ENCODE results near the gene GRM7.

Gene GRM7

DNA sequence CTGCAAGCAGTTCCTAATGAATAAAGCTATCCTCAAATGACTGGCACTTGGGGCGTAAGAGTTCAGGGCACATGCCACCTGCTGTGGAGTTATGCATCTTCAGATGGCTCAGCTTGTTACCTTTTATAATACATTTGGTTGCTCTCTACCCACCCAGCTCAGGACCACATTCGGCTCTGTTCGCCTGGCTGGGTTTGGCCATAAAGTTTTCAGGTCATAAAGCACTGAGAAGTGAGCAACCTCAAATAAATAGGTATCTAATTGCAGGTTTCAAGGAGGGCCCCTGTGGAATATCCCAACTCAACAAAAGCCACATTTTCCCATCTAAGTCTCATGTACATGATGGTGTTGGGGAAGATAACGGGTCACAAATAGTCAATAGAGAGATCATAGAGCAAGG lies 727.3 kb downstream of the GRM7 start:
- H3K4me2 ChIP-seq (ENCODE audit: low read depth, low read length) = no peak overlapping the region
- no peak overlapping the region for H3K9ac ChIP-seq (ENCODE audit: low read length)
- H2AFZ ChIP-seq (ENCODE audit: low read length) = no peak overlapping the region
- H3K27me3 ChIP-seq (replicated peaks; ENCODE audit: insufficient read depth, low read length) = no peaks in the 10 kb centered on the region
- no peaks in the 10 kb centered on the region for H3K9me2 ChIP-seq (replicated peaks; ENCODE audit: insufficient read depth, low read length)
- no peaks in the 10 kb centered on the region for H3K36me3 ChIP-seq (replicated peaks; ENCODE audit: insufficient read depth, low read length)
- H3K4me1 ChIP-seq (ENCODE audit: low read length) = peaks cover 6% of the 10 kb centered on the region; the same call in 1 of the 2 replicates
- H4K20me1 ChIP-seq (ENCODE audit: insufficient read depth, low read length) = no peaks in the 10 kb centered on the region
- TF ChIP-seq EZH2 (optimal IDR thresholded peaks at IDR 0.05; ENCODE audit: low read depth, low read length) (no peak), EZH2phosphoT487 (IDR thresholded peaks at IDR 0.05; ENCODE audit: low read length) (no peak)
- TF ChIP-seq, protein P1, sequence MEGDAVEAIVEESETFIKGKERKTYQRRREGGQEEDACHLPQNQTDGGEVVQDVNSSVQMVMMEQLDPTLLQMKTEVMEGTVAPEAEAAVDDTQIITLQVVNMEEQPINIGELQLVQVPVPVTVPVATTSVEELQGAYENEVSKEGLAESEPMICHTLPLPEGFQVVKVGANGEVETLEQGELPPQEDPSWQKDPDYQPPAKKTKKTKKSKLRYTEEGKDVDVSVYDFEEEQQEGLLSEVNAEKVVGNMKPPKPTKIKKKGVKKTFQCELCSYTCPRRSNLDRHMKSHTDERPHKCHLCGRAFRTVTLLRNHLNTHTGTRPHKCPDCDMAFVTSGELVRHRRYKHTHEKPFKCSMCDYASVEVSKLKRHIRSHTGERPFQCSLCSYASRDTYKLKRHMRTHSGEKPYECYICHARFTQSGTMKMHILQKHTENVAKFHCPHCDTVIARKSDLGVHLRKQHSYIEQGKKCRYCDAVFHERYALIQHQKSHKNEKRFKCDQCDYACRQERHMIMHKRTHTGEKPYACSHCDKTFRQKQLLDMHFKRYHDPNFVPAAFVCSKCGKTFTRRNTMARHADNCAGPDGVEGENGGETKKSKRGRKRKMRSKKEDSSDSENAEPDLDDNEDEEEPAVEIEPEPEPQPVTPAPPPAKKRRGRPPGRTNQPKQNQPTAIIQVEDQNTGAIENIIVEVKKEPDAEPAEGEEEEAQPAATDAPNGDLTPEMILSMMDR (IDR thresholded peaks at IDR 0.05; ENCODE audit: low read length) = no peak
- DNase-seq = no peak
- H3K27ac ChIP-seq (ENCODE audit: low read length) = no peak overlapping the region
- H3F3A ChIP-seq (ENCODE audit: insufficient read depth, low read length) = no peaks in the 10 kb centered on the region
- no peak overlapping the region for H3K4me3 ChIP-seq (ENCODE audit: low read length)
- no peaks in the 10 kb centered on the region for H3K9me3 ChIP-seq (replicated peaks; ENCODE audit: insufficient read depth, low read length)
- no peaks in the 10 kb centered on the region for H3K79me2 ChIP-seq (ENCODE audit: low read length)

DNA sequence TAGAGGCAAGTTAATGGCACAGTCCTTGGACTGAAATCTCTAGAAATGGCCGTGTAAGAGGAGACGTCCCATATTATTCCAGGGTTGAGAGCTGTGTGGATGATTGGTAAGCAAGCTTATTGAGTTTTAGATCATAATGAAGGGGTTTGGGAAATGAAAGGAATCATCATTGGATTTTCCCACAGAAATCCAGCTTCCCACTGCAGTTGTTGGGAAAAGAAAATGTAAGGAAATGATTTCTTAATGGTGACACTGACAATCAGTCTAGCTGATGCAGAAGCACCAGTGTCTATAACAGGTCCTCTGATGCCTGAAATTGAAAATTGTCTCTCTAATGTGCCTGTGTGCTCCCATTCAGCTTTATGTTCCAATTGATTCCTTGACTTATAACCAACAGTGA lies 728.6 kb downstream of the GRM7 start:
- DNase-seq = no peak
- TF ChIP-seq, protein P1 (IDR thresholded peaks at IDR 0.05; ENCODE audit: low read length) = no peak
- TF ChIP-seq EZH2phosphoT487 (IDR thresholded peaks at IDR 0.05; ENCODE audit: low read length) (no peak), EZH2 (optimal IDR thresholded peaks at IDR 0.05; ENCODE audit: low read depth, low read length) (no peak)
- no peaks in the 10 kb centered on the region for H3F3A ChIP-seq (ENCODE audit: insufficient read depth, low read length)
- H3K27ac ChIP-seq (ENCODE audit: low read length) = no peak overlapping the region
- no peaks in the 10 kb centered on the region for H3K79me2 ChIP-seq (ENCODE audit: low read length)
- no peaks in the 10 kb centered on the region for H3K9me2 ChIP-seq (replicated peaks; ENCODE audit: insufficient read depth, low read length)
- no peaks in the 10 kb centered on the region for H3K27me3 ChIP-seq (replicated peaks; ENCODE audit: insufficient read depth, low read length)
- no peaks in the 10 kb centered on the region for H3K9me3 ChIP-seq (replicated peaks; ENCODE audit: insufficient read depth, low read length)
- H3K4me1 ChIP-seq (ENCODE audit: low read length) = peaks cover 6% of the 10 kb centered on the region; the same call in 1 of the 2 replicates
- H3K36me3 ChIP-seq (replicated peaks; ENCODE audit: insufficient read depth, low read length) = no peaks in the 10 kb centered on the region
- H3K4me3 ChIP-seq (ENCODE audit: low read length) = no peak overlapping the region
- H3K9ac ChIP-seq (ENCODE audit: low read length) = no peak overlapping the region
- no peak overlapping the region for H2AFZ ChIP-seq (ENCODE audit: low read length)
- no peak overlapping the region for H3K4me2 ChIP-seq (ENCODE audit: low read depth, low read length)
- no peaks in the 10 kb centered on the region for H4K20me1 ChIP-seq (ENCODE audit: insufficient read depth, low read length)

DNA sequence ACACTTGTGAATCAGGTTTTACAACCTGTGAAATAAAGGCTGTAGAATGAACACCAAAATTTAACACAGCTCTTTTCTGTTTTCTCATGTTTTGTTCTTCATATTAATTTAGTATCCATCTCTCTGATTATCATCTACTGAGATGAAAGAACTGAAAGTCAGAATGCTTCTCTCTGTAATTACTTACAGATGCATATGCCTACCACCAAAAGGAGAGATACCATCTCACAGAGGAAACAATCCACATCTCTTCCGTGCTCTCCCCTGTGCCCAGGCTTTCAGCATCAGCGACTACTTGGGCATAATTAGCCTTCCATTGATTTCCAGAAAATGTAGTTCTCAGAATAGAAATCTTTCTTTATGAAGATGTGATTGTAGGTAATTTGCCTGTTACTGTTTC lies 741.4 kb downstream of the GRM7 start:
- no peak for DNase-seq

More for the DNA sequence above, 741.4 kb downstream of the GRM7 start:
- Histone ChIP-seq H4K20me1 (ENCODE audit: insufficient read depth, low read length) (no peaks in the 10 kb centered on the region), H3F3A (ENCODE audit: insufficient read depth, low read length) (no peaks in the 10 kb centered on the region; the same call in 1 of the 2 replicates), H3K9ac (ENCODE audit: low read length) (no peak overlapping the region), H3K79me2 (ENCODE audit: low read length) (no peaks in the 10 kb centered on the region), H3K4me1 (ENCODE audit: low read length) (0 out of 2 replicates have a peak, but pooled peaks cover under 1% of the 10 kb centered on the region), H3K27ac (ENCODE audit: low read length) (no peak overlapping the region), H3K36me3 (replicated peaks; ENCODE audit: insufficient read depth, low read length) (no peaks in the 10 kb centered on the region), H2AFZ (ENCODE audit: low read length) (no peak overlapping the region), H3K27me3 (replicated peaks; ENCODE audit: insufficient read depth, low read length) (no peaks in the 10 kb centered on the region), H3K4me2 (ENCODE audit: low read depth, low read length) (no peak overlapping the region), H3K4me3 (ENCODE audit: low read length) (no peak overlapping the region), H3K9me3 (replicated peaks; ENCODE audit: insufficient read depth, low read length) (no peaks in the 10 kb centered on the region), H3K9me2 (replicated peaks; ENCODE audit: insufficient read depth, low read length) (no peaks in the 10 kb centered on the region)
- TF ChIP-seq, protein P1 (IDR thresholded peaks at IDR 0.05; ENCODE audit: low read length) = no peak
- no peak for TF ChIP-seq EZH2phosphoT487 (IDR thresholded peaks at IDR 0.05; ENCODE audit: low read length)
- no peak for TF ChIP-seq EZH2 (optimal IDR thresholded peaks at IDR 0.05; ENCODE audit: low read depth, low read length)
